GM19438 (cell line): ENCODE data around the gene P4HB.

Experiments used
- ATAC-seq: cut with Tn5 transposase; IDR thresholded peaks from one replicate; pipeline ENCODE4 v1.9.1; 2021; ENCODE audit warnings: low read depth; ENCODE audit not compliant: unreplicated experiment

P4HB gene

GRCh38 chr17:81801327-81801726, 59.0 kb downstream of the P4HB start:
- no peak for ATAC-seq

GRCh38 chr17:81794509-81794908, 65.8 kb downstream of the P4HB start:
- ATAC-seq, result no peak

GRCh38 chr17:81794074-81794476, 66.3 kb downstream of the P4HB start:
- no peak for ATAC-seq
